Activated CD4-positive, alpha-beta T cell treated with anti-CD3 and anti-CD28 coated beads for 4 hours (primary cell): Measurements from ENCODE around the gene UBE2U.

Source experiments
- DNase-seq, 2 donors: peaks; one replicate each; pipeline ENCODE4 v3.0.0-alpha.2; 2020

UBE2U gene, protein sequence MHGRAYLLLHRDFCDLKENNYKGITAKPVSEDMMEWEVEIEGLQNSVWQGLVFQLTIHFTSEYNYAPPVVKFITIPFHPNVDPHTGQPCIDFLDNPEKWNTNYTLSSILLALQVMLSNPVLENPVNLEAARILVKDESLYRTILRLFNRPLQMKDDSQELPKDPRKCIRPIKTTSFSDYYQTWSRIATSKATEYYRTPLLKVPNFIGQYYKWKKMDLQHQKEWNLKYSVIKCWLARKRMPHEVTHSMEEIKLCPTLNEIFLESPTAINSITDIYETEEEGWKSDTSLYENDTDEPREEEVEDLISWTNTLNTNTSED

DNA sequence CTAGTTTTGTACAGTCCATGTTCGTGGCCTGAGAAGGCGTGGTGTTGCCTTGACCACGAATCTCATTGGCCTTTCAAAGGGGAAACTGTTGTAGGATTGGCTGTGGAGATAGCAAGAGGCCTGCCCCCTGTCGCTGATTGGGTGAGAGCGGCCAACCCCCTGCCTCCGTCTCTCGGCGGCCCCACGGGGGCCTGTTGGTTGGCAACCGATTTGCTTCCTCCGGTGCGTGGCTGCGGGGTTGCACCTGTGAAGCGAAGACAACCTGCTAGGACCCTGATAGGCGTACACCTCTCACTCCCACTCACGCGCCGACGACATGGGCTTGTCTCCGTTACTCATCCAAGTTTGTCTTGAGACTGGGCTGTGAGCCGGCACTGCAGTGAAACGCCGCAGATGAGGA is at the start of gene UBE2U:
Gene UBE2U (plus strand): TSS at position 204 of the 400 bp plus-strand sequence. CDS start 428 bp downstream, outside the sequence.
- no peak for DNase-seq

DNA sequence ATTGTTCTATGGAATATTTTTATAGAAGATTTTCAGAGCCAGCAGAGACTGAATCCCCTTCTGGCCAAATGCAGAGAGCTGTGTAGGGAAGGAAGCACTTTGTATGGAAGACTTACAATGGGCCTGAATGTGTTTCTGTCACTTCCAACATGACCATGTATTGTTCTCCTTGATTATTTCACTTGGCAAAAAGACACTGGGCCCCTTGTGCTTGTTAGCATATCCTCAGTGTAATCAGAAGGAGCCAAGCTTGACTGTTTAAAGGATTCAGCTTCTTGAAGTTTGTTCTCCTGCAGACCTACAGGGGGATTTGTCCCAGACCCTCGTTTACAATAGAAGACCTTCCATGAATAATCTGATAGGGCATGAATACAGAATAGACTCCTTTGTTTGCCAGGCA is 48.1 kb upstream of the UBE2U start:
- no peak for DNase-seq

DNA sequence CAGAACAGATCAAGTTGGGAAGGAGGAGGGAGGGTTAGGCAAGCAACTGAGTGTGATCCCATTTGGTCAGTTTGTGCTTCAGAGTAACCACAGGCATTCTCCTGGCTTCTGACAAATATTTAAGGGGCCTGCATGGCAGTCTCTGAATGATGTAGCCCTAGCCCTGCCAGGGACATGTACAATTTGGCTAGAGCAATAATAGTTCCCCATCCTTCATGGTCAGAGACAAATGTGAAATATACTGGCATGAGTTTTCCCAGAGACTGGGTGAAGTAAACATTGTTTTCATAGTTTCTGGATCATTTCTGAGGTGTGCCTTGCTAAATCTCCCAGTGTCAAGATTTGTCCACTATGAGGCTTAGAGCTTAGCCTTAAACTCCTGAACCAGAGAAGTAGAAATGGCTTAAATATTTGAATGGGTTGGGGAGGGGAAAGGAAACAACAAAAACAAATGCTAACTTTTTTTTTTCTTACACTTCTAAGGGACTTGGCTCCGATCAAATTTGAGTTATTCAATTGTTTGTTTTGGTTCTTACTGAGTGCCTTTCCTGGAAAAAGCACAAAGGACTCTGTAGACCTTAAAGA is 42.0 kb upstream of the UBE2U start:
- DNase-seq, result no peak

DNA sequence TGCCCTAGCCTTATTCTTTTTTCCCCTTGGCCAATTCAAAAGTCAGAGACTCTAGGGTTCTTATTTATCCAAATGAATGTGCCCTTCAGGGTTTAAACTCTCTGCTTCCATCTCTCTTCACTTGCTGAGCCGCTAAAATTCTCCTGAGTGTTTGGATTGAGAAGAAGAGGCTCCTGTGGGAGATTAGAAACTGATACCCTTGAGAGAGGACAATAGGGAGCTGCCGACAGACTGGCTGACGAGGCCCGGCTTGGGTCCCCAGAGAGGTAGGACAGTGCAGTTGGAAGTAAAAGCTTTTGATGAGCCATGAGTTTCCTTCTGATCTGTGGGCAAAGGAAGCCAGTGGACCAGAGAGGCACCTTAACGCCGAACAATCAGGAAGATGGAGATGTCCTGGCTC is 41.3 kb upstream of the UBE2U start:
- DNase-seq, result no peak

DNA sequence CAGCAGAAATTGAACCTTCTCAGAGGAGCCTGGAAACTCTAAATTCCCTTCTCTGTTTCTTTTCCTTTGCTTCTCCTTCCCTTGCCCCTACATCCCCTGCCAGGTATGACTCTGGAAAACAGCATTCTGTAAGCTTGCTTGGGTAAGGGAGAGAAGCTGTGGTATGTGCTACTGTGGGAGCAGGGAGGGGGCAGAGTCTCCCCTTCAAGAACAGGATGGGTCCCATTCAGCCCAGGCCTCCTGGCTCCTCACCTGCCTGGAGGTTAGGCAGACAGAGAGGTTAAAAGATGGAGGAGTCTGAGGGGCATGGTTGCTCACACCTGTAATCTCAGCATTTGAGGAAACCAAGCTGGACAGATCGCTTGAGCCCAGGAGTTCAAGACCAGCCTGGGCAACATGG is 40.6 kb upstream of the UBE2U start:
- no peak for DNase-seq

DNA sequence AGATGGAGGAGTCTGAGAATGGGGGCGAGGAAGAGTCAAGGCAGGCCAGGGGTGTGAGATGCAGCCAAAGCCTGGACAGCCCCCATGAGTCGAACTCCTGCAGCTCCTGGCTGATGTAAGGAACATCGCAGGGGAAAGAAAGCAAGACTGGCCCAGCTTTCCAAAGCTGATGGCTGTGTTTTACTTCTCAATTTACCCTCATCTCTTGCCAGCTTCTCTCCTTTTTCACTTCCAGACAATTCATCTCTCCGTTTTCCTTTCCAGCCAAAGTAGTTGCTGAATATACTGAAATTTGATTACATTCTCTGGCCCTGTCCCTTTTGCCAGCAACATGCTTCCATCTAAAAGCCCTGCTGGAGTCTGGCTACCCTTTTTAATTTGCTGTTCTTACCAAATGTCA is 40.0 kb upstream of the UBE2U start:
- no peak for DNase-seq

DNA sequence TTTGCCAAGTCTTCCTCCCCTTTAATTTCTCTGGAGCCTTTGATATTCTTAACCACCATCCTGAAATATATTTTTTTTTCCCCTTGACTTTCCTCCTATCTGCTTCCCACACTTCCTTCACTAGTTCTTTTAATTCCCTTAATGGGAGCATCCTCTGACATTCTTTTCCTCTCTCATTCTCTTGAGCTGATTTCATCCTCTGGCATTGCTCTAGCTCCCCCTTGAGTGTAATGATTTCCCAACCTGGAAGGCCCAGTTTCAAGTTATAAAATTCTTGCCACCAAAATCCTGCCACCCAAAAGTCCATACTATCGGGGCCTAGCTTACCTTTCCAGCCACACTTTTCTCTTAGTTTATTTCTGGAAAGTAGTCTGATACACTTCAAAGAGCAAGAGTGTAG is 39.5 kb upstream of the UBE2U start:
- DNase-seq, result no peak

DNA sequence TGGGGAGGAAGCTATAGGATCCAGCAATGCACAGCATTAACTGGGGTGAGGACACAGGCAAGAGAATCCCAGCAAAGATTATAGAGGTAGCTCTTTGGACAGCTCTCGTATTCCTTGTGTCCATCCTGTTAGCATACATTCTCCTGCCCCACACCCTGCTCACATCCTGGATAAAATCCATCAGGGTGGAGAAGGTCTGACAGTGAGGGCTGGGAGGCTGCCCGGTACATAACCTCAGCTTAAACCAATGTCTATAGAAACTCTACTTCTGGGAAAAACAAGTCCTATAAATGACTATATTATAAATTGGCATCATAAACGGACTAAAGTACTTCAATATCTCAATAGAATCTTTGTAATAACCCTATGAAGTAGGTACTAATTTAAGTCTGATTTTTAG is 36.8 kb upstream of the UBE2U start:
- DNase-seq, result no peak

DNA sequence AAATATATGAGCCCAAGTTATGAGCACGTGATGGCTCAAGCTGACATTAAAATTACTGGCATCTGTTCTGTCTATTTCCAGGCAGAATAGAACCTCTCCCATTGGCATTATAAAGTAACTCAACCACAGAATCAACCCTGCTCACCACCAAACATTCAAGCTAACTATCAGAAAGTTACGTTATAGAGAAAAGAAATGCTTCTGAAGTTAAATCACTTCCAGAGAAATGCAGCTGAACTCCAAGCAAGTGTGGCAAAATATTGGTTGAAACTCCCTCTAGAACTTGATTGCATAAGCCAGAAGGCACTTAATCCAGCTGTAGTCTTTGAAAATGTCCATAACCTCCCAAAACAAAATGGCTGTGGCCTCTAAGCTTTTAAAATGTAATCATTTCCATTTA is 36.2 kb upstream of the UBE2U start:
- no peak for DNase-seq

DNA sequence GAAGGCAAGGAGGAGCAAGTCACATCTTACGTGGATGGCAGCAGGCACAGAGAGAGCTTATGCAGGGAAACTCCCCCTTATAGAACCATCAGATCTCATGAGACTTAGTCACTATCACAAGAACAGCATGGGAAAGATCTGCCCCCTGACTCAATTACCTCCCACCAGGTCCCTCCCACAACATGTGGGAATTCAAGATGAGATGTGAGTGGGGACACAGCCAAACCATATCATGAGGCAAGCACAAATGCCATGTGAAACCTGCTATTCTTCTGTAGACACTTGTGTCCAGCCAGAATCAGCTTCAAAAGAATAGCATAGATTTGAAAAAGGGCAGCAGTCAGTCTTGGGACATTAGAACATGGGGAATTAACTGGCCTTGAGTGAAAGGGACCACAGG is 32.2 kb upstream of the UBE2U start:
- no peak for DNase-seq

DNA sequence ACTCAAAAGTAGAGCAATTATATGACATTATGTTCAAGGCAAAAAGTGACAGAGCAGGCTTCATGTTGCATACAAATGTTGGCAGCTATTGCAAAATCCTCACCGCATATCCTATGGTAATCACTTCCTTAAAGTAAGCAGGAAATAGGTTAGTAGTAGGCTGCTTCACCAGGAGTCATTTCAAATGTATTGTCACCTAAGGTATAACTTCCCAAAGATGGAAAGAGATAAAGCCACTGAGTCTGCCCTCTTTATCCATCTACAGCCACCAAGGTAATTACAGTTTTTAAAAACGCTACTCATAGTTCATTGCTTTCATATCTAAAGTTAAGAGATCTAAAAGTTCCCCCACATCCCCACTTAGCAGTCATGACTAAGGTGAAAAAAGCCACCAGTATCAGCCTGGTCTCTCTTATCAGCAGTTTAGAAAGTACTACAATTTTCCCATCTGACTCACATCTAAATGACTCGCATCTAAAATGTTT is 31.6 kb upstream of the UBE2U start:
- no peak for DNase-seq

DNA sequence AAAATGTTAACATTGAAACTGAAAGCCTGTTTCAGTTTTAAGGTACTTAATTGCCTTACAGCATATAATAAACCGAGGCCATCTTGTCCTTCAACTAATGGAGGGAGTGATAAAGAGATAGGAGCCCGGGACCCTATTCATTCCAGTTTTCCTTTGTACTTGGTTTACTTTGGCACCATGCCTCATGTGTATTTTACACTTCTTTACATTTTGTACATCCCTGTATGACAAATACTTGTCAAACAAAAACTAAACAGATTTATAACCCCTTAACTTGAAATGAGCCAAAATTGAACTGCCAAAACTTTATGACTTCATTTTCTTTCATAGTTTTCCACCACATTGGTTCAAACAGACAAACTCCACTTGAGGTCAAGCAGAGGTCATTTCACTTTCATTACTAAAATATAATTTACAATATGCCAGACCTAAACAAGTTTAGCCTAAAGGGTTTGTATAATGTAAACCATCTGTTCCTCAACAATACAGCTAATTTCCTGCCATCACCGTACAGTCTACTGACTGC is 30.9 kb upstream of the UBE2U start:
- DNase-seq, result no peak

DNA sequence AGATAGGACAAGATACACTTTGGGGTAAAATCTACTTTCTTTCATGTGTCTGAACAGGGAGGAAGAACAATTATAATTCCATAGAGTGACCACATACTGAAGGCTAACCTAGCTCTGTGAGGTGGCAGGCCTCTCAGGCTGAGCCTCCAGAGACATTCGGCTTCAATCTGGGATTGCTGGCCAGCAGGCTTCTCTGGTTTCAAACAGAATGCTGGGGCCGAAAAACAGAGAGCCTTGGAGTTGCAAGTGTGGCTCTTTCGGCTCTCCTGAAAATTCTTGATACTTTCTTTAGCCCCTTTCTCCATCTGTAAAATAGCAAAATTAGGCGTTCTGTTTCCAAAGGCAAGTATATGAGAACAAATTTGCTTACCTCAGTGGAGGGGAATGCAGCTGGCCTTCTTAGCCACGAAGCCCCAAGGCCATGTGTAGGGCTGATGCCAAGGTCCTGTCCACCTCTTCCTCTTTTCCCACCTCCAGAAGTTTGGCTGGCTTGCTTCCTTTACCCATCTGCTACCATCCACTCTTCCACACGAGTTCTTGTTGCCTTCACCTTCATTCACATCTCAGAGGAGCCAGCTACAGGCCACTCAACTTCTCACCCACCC is 30.0 kb upstream of the UBE2U start:
- DNase-seq, result no peak

DNA sequence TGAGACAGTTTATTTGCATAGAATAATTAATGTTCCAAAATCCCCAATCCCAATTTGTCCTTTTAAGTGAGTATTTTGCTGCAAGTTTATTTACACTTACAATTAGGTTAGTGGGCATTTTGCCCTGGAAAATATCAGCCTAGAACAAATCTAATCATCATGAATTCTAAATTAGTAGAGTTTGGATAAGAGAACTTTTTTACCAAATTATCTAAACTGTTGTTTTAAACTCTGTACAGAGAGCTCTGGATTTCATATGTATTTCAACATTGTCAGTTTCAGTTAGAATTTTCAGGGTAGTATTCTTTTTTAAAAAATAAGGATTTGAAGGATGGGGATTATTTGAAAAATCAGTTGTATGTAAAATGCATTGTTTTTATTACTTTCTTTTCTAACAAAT is 27.8 kb upstream of the UBE2U start:
- no peak for DNase-seq

DNA sequence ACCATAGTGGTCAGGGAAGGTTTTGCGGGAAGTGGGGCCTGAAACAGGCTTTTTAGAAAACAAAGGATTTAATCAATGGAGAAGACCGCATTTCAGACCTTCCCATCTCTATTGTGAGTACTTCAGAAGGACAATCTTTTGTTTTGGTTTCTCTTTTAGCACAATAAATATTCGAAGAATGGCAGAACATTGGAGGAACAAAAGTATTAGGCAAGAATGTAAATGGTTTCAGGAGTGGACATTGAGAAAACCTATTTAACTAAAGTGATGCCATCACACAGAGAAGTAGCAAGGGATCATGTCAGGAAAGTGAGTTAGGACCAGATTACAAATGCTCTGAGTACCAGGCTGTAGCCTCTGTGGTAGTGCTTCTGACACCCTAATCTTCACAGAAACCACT is 26.8 kb upstream of the UBE2U start:
- DNase-seq, result no peak

DNA sequence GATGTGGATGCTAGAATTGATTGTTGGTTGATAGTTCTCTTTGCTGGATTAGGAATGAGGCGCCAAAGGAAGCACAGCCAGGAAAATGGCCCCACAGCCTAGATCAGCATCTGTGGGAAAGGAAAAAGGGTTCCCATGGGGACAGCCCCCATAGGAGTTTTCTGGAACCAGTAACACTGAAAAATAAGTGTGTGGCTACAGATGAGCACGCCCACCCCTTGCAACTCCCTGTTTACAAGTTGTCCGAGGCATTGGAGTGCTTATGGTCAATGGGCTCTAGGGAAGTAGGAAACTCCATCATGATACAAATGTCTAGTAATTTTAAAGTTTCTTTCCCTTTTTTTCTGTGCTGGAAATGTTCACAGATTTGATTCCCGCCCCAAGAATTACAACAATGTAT is 23.8 kb upstream of the UBE2U start:
- no peak for DNase-seq

DNA sequence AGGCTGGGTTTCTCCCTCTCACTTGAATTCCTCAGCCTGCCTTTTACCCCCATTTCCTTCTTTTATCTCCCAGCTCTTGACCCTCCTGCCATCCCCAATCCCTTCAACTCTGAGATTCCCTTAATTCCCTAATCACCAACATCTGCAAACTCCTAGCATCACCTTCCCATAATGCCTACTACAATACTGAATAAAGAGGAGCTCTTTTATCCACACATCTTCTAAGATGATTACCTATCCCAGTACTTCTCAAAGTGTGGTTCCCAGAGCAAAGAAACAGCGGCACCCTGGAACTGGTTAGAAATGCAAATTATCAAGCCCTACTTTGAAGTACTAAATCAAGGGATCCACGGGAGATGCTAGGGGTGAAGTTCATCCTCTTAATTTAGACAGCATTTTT is 21.2 kb upstream of the UBE2U start:
- no peak for DNase-seq

DNA sequence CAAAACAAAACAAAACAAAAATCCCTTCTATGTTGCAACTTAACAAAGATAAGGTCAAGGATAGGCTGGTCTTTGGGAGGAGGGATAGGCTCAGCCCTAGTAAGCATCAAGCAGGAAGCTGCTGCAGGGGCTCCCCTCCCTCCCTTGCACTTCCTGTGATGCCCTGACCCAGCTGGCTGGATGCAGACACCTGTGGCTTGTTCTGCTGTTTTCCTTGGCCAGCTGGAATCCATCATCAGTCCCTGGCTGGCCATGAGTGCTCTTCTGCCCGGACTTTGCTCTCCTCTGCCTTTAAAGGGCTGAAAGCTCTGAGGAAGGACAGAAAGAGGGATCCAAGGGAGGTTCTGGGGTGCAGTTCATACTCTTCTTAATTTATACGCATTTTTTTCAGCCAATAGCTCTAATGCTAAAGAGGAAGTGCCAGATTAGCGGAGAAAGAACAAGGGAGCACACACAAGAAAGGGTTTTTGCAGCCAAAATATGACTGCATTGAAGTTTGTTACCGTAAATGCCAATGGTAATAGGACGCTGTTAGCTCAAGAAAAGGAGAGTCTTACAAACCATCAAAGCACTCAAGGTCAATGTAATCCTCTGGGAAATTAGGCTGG is 19.9 kb upstream of the UBE2U start:
- DNase-seq, result no peak

DNA sequence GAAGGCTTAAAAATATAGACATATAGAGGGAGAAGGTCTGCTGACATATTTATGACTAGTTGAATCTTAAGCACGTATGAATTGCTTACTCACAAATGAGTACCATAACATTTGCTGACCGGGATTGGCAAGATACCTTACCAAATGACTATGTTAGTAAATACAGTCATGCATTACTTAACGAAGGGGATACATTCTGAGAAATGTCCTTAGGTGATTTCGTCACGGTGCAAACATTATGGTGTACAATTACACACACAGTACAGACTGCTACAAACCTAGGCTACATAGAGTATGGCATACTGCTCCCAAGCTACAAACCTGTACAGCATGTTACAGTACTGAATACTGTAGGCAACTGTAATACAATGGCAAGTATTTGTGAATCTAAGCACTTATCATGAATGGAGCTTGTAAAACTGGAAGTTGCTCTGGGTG is 19.4 kb upstream of the UBE2U start:
- DNase-seq, result no peak

DNA sequence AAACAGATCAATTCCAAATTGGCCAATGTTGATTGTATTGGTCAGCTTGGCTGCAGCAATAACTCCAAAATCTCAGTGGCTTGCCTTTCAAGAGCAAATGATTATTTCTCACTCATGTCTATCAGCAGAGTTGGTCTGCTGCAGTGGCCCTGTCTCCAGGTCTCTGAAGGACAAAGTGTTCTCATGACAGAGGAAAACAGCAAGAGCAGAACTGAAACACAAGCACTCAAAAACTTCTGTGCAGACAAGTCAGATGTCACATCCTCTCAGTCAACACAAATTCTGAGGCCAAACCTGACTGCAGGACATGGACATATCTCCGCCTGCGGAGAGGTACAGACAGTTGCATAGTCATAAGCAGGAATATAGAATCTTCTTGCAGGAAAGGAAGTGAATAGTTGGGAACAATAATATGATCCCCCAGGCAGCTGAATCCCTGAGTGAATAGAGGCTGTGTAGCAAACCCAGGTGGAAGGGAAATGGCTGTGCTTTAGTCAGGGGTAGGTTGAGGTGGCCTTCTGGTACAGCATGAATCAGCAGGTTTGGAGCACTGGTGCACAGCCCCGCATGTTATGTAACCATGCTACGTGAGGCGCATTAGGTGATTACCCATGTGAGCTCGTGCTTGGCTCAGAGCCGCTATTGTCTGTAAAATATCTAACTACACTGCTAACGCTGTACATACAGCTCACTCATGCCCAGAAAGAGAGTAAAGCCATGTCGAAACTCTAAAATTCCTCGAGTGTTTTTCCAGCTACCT is 17.1 kb upstream of the UBE2U start:
- no peak for DNase-seq

DNA sequence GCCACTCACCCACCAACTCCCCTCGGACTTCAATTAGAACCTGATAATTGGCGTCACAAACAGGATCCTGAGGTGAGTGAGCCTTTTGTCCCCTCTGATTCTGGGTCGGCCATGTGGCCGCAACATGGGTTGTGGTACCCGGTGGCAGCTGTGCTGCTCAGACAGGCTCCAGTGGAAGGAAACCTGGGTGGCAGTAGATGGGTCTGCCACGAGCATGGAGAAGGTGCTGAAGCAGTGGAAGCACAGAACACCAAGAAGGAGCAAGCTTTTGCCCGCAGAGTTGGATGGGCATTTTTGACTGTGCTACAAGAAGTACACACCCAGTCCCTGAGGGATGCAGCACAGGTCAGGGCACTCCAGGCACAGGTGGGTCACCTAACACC is 16.5 kb upstream of the UBE2U start:
- no peak for DNase-seq

DNA sequence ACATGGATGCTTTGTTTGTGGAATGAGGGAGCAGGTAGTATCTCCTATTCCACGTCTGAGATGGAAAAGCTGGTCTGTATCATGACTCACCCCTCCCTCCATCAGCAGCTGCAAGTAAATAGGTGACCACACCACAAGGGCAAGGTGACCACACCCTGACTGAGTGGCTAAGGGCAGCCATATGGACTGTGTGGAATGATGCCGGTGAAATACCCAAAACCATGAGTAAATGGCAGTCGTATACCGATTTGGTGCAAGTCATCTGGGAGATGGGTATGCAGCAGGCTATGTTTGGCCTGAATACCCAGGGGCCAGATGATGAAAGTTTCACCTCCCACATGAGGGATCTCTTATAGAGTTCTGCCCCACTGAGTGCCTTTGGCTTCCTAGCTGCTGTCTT is 15.8 kb upstream of the UBE2U start:
- DNase-seq, result no peak

DNA sequence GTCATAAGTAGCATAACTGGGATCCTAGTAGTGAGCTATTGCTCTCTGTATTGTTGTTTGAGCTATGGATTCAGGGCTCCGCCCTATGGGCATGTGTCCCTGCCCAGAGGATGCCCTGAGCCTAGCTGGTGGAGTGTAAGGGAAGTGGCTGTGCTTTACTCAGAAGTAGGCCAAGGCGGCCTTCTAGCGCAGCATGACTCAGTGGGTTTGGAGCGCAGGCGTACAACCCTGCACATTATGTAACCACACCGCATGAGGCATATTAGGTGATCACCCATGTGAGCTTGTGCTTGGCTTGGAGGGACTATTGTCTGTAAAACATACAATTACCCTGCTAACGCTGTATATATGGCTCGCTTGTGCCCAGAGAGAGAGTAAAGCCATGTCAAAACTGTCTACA is 11.1 kb upstream of the UBE2U start:
- no peak for DNase-seq
